Stimulated activated naive B cell treated with anti-CD40 and anti-IgM and Interleukin-4, amounts not matched to agents 10 μg/mL and 1 μg/mL and 100 μg/mL, for 72 hours (primary cell): Measurements from ENCODE around the gene PACC1.

Experiments
- ATAC-seq, 2 donors: fragments of 150-1000 bp; cut with Tn5 transposase; replicated peaks; 2 replicates each; pipeline ENCODE4 v1.10.0; 2021; ENCODE audit warnings: moderate library complexity in 1 of 2
- DNase-seq: peaks from one replicate; pipeline ENCODE4 v3.0.0; 2021
- H3K27ac Mint-ChIP-seq: one replicate; pipeline ENCODE4 v1.8.0; 2022; ENCODE audit warnings: mild to moderate bottlenecking, mixed read lengths
- H3K27me3 Mint-ChIP-seq, 2 donors: one replicate each; pipeline ENCODE4 v1.8.0; 2022; ENCODE audit warnings: mixed read lengths in 2 of 2
- H3K36me3 Mint-ChIP-seq, 2 donors: one replicate each; pipeline ENCODE4 v1.8.0; 2022; ENCODE audit warnings: mixed read lengths in 2 of 2, mild to moderate bottlenecking in 1 of 2
- H3K4me1 Mint-ChIP-seq, 2 donors: one replicate each; pipeline ENCODE4 v1.8.0; 2022; ENCODE audit warnings: mixed read lengths in 2 of 2, mild to moderate bottlenecking in 1 of 2
- H3K4me3 Mint-ChIP-seq, 2 donors: one replicate each; pipeline ENCODE4 v1.8.0; 2022; ENCODE audit warnings: mild to moderate bottlenecking in 2 of 2, mixed read lengths in 2 of 2, moderate library complexity in 1 of 2
- H3K9me3 Mint-ChIP-seq, 2 donors: one replicate each; pipeline ENCODE4 v1.8.0; 2022; ENCODE audit warnings: mixed read lengths in 2 of 2, mild to moderate bottlenecking in 1 of 2

The PACC1 gene

GRCh38 chr1:212414328-212415106, at the start of gene PACC1:
Gene PACC1 (minus strand): TSS chr1:212414886. CDS start chr1:212414757, 129 bp downstream.
- ATAC-seq (peak; percentile 99), DNase-seq (peak; percentile 98)
- Mint-ChIP-seq H3K4me1 (peaks cover 38 to 48% of the 10 kb centered on the region in 2 donors), H3K4me3 (peak within 1 kb of the TSS; percentile 100), H3K36me3 (peaks cover 18 to 36% of the 10 kb centered on the region in 2 donors), H3K27me3 (no peaks in the 10 kb centered on the region), H3K9me3 (no peaks in the 10 kb centered on the region), H3K27ac (peak within 1 kb of the TSS; percentile 99)

DNA sequence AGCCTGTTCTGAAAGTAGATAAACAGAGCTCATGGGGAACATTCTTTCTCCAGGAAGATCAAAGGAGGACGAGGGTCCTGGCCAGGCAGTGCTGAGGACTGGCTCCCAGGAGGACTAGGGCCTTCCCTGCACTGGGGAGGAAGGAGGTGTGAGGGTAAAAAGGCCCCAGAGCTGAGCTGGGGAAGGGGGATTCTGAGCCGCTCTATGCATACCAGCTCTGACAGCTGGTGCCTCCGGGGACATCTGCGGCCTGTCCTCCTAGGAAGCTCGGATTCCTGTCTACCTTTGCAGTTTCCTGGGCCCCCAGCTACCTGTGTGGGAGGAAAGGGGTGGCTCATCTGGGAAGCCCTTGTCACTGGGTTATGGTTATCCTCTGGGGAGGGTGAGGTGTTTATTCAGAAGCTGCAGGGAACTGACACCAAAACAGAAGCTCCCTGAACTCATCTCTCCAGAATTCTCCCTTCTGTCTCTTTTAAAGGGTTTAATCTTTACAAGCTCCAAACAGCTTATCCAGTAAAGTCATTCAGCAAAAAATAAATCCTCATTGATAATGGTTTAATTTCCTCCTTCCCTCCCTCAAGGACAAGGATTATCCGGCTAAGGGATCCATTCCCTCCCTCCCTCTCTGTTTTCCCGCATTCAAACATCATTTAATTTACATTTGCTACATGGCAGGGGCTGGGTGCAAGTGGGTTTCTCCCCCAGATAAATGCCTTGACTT, 49.0 kb upstream of the PACC1 start:
- no peak overlapping the region for H3K27ac Mint-ChIP-seq
- H3K36me3 Mint-ChIP-seq: no peaks in the 10 kb centered on the region
- peaks cover 0 to 1% of the 10 kb centered on the region in 2 donors for H3K9me3 Mint-ChIP-seq
- H3K27me3 Mint-ChIP-seq: no peaks in the 10 kb centered on the region
- ATAC-seq (no peak), DNase-seq (no peak)
- no peak overlapping the region for H3K4me3 Mint-ChIP-seq
- H3K4me1 Mint-ChIP-seq: peaks cover 0 to under 1% of the 10 kb centered on the region in 2 donors

- Mint-ChIP-seq H3K4me1 (peaks cover 5 to 11% of the 10 kb centered on the region in 2 donors), H3K9me3 (peaks cover 0 to 1% of the 10 kb centered on the region in 2 donors), H3K27ac (peak overlapping the region; percentile 9), H3K27me3 (no peaks in the 10 kb centered on the region), H3K36me3 (no peaks in the 10 kb centered on the region), H3K4me3 (no peak overlapping the region)
- DNase-seq (no peak), ATAC-seq (no peak)
Measured at GRCh38 chr1:212461916-212462660, 47.4 kb upstream of the PACC1 start.

DNA sequence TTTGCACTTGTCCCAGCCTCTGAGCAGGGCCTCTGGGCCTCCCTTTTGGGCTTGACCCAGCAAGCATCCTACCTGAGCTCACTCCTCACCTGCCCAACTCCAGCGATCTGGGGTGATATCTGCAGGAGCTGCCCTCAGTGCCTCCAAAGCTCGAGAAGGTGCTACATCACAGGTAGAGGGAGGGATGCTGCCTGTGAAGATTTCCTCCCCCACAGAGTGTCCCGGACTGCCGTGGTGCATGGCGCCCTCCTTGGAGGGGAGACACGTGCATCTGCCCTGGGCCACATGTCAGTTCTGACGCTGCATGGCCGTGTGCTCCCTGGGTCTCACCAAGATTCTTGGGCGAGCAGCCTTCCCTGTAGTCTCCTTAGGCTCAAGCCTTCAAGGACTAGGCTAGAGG, 45.7 kb upstream of the PACC1 start:
- peaks cover 0 to 1% of the 10 kb centered on the region in 2 donors for H3K9me3 Mint-ChIP-seq
- H3K4me3 Mint-ChIP-seq: no peak overlapping the region
- H3K36me3 Mint-ChIP-seq: no peaks in the 10 kb centered on the region
- peaks cover 5 to 17% of the 10 kb centered on the region in 2 donors for H3K4me1 Mint-ChIP-seq
- H3K27me3 Mint-ChIP-seq: no peaks in the 10 kb centered on the region
- ATAC-seq (no peak), DNase-seq (no peak)
- no peak overlapping the region for H3K27ac Mint-ChIP-seq

DNA sequence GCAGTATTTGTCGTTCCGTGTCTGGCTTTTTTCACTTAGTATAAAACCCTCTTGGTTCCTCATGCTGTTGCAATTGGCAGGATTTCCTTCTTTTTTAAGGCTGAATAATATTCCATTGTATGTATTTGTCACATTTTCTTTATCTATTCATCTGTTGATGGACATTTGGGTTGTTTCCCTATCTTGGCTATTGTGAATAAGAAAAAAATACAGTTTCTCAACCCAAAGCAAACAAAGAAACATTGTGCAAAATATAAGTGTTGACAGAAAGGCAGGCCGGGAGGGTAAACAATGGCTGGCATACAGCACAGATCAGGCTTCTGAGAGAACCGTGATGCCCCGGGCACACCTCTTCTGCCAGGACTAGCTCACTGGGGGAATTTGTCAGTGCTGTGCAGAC, 45.0 kb upstream of the PACC1 start:
- ATAC-seq (no peak), DNase-seq (no peak)
- Mint-ChIP-seq H3K27me3 (no peaks in the 10 kb centered on the region), H3K4me3 (no peak overlapping the region), H3K36me3 (no peaks in the 10 kb centered on the region), H3K4me1 (peaks cover 5 to 17% of the 10 kb centered on the region in 2 donors), H3K27ac (no peak overlapping the region), H3K9me3 (peaks cover 0 to 1% of the 10 kb centered on the region in 2 donors)

DNA sequence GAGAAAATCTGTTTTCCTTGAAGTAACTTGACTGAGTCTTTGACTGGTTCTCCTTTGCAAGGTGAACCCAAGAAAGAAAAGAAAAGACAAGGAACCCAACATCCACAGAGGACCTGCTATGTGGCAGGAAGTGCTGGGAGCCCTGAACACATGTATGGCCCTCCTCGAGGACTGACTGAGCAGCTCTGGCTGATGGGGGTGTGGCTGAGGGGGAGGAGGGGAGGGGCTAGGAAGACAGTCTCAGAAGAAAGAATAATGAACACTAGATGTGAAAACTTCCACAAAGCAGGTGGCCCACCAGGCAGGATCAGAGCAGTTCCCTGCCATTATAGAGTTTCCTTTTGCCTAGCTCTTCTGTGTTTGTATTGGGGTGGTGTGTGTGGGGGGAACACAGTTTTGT, 44.1 kb upstream of the PACC1 start:
- no peak overlapping the region for H3K27ac Mint-ChIP-seq
- DNase-seq (no peak), ATAC-seq (peak in 1 of 2 donors; percentile 56)
- peaks cover 5 to 17% of the 10 kb centered on the region in 2 donors for H3K4me1 Mint-ChIP-seq
- no peaks in the 10 kb centered on the region for H3K36me3 Mint-ChIP-seq
- no peaks in the 10 kb centered on the region for H3K27me3 Mint-ChIP-seq
- H3K9me3 Mint-ChIP-seq: peaks cover 0 to 1% of the 10 kb centered on the region in 2 donors
- no peak overlapping the region for H3K4me3 Mint-ChIP-seq

DNA sequence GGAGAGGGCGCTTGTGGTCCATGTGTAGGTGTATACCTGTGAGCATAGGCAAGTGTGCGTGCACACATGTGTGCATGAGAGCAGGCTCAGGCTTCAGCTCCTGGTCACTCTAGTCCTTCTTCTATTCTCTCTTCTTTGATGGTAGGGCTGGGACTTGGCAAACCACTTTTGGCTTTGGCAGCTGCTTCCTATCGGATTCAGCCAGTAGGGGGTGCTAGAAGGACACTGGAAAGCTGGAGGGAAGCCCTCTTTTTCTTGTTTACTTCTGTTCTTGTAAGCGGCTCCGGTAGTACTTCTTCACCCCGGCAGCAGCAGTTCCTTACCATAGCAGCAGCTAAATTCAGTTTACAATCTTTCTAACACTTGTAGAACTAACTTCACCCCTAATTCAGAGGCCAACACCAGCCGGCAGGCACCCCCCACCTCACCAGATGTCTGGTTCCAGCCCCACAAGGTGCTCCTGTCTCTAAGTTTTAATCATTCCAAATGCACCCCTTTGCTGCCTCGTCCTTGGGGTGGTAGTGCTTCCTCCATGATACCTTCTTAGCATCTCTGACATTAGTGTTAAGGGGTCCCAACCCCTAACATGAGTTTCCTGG, 43.2 kb upstream of the PACC1 start:
- H3K4me1 Mint-ChIP-seq: peaks cover 7 to 21% of the 10 kb centered on the region in 2 donors
- no peak overlapping the region for H3K27ac Mint-ChIP-seq
- peak; percentile 54 for DNase-seq
- H3K27me3 Mint-ChIP-seq: no peaks in the 10 kb centered on the region
- peak; percentile 35 to 45 for ATAC-seq
- H3K4me3 Mint-ChIP-seq: no peak overlapping the region
- peaks cover 0 to 3% of the 10 kb centered on the region in 2 donors for H3K36me3 Mint-ChIP-seq
- H3K9me3 Mint-ChIP-seq: peaks cover 0 to 1% of the 10 kb centered on the region in 2 donors

DNA sequence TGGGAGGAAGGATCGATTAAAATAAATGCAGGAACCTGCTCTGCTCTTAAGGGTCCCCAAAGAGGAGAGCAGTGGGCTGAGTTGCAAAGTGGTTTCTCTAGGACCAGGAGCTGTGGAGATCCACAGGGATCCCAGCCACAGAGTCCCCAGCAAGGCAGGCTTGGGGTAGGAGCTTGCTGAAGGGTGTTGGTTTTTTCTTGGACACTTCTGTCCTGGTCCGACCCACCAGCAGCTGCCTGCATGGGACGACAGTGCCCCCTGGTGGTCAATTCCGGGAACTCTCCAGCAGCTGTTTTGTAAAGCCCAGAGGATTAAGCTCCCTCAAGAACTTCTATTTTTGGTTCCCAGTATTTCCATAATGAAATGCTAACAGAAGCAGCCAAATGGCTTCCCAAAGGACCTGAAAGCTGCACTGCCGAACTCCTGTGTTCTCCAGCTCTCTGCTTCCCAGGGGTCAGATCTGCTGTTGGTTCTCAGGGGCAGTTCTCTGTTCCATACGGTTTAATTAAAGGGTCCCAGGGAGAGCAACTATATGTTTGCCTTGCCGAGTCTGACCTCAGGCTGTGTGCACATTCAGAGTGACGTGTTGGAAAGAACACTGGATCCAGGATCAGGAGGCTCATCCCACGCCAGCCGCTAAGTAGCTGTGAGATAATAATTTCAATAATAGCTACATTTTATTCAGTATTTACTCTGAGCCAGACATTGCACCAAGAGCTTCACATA, 41.3 kb upstream of the PACC1 start:
- Mint-ChIP-seq H3K9me3 (peaks cover 0 to 1% of the 10 kb centered on the region in 2 donors), H3K4me1 (peaks cover 9 to 28% of the 10 kb centered on the region in 2 donors), H3K27ac (no peak overlapping the region), H3K27me3 (no peaks in the 10 kb centered on the region), H3K36me3 (peaks cover 0 to 9% of the 10 kb centered on the region in 2 donors), H3K4me3 (no peak overlapping the region)
- ATAC-seq (peak; percentile 79 to 82), DNase-seq (peak; percentile 63)

GRCh38 chr1:212455401-212455800, 40.7 kb upstream of the PACC1 start:
- Mint-ChIP-seq H3K27me3 (no peaks in the 10 kb centered on the region), H3K27ac (no peak overlapping the region), H3K4me3 (no peak overlapping the region), H3K36me3 (peaks cover 0 to 9% of the 10 kb centered on the region in 2 donors), H3K4me1 (peaks cover 9 to 28% of the 10 kb centered on the region in 2 donors), H3K9me3 (peaks cover 0 to 1% of the 10 kb centered on the region in 2 donors)
- ATAC-seq (no peak), DNase-seq (no peak)

- H3K4me1 Mint-ChIP-seq: peaks cover 9 to 28% of the 10 kb centered on the region in 2 donors
- no peaks in the 10 kb centered on the region for H3K27me3 Mint-ChIP-seq
- peaks cover 0 to 9% of the 10 kb centered on the region in 2 donors for H3K36me3 Mint-ChIP-seq
- peaks cover 0 to 1% of the 10 kb centered on the region in 2 donors for H3K9me3 Mint-ChIP-seq
- no peak overlapping the region for H3K4me3 Mint-ChIP-seq
- DNase-seq (no peak), ATAC-seq (no peak)
- no peak overlapping the region for H3K27ac Mint-ChIP-seq
Measured at GRCh38 chr1:212454741-212455140, 40.1 kb upstream of the PACC1 start.

GRCh38 chr1:212453156-212453857, 38.6 kb upstream of the PACC1 start:
- ATAC-seq (no peak), DNase-seq (no peak)
- Mint-ChIP-seq H3K9me3 (no peaks in the 10 kb centered on the region), H3K4me3 (no peak overlapping the region), H3K4me1 (peaks cover 7 to 23% of the 10 kb centered on the region in 2 donors), H3K36me3 (peaks cover 0 to 9% of the 10 kb centered on the region in 2 donors), H3K27me3 (no peaks in the 10 kb centered on the region), H3K27ac (no peak overlapping the region)

GRCh38 chr1:212452323-212453155, 37.9 kb upstream of the PACC1 start:
- H3K9me3 Mint-ChIP-seq: no peaks in the 10 kb centered on the region
- DNase-seq: no peak
- no peak overlapping the region for H3K27ac Mint-ChIP-seq

More at GRCh38 chr1:212452323-212453155, 37.9 kb upstream of the PACC1 start:
- H3K36me3 Mint-ChIP-seq: peaks cover 0 to 9% of the 10 kb centered on the region in 2 donors
- H3K4me1 Mint-ChIP-seq: peaks cover 4 to 17% of the 10 kb centered on the region in 2 donors
- H3K27me3 Mint-ChIP-seq: no peaks in the 10 kb centered on the region
- ATAC-seq: no peak
- no peak overlapping the region for H3K4me3 Mint-ChIP-seq
